Left ventricle myocardium superior (tissue), 1 donor: Measurements from ENCODE around the gene ST3GAL3. TPM values are rescaled to one million over a fixed set of nuclear protein-coding genes. Genes with fewer than 3 reads are reported as not detected.
A peak's percentile ranks its signal among the peaks of the same experiment; 100 is the strongest.

Experiments
- ATAC-seq: fragments of 200-7000 bp; cut with Tn5 transposase; one replicate; pipeline ENCODE4 v1.9.1; 2020; ENCODE audit warnings: mild to moderate bottlenecking, moderate library complexity
- DNase-seq: peaks from one replicate; pipeline ENCODE4 v3.0.0-alpha.2; 2020
- intact Hi-C: fragments of 100-400 bp; cut with micrococcal nuclease; formaldehyde crosslinking; loops from one replicate; pipeline ENCODE4 v1.11.0; 2022
- microRNA-seq: library from miRNA; unstranded; fragments of <30 nt; microRNA quantifications from one replicate; pipeline ENCODE4 v1.2.0, GENCODE V29; 2020; ENCODE audit warnings: borderline number of aligned reads
- total RNA-seq: library from RNA; stranded (reverse); fragmentation: NEBNext Ultra II Directional; extraction: Animal tissue kit (Norgen Biotek cat#: 25700); gene quantifications from one replicate; pipeline ENCODE4 v1.2.1, GENCODE V29; 2021
- donor health status: DM: no; HTN: yes; CAD: no; lungs with severe emphysema.

ST3GAL3 gene
- total RNA-seq, 1 donor from 2014 or later: 24.7 TPM

DNA sequence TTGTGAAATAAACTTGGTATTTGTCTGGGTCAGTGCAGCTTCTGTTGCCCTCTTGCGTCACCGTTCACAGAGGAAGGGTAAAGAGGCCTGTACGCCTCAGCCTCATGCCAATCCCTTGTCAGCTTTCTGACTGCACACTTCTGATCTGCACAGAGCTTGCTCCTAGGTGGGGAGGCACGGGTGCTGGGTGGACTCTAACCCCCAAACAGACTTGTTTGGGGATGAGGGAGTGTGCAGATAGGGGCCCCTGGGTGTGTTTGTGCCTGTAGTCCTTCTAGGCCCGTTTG is 270.9 kb downstream of the ST3GAL3 start:
- intact Hi-C loops: no loop called here
- no peak for ATAC-seq
- no peak for DNase-seq

DNA sequence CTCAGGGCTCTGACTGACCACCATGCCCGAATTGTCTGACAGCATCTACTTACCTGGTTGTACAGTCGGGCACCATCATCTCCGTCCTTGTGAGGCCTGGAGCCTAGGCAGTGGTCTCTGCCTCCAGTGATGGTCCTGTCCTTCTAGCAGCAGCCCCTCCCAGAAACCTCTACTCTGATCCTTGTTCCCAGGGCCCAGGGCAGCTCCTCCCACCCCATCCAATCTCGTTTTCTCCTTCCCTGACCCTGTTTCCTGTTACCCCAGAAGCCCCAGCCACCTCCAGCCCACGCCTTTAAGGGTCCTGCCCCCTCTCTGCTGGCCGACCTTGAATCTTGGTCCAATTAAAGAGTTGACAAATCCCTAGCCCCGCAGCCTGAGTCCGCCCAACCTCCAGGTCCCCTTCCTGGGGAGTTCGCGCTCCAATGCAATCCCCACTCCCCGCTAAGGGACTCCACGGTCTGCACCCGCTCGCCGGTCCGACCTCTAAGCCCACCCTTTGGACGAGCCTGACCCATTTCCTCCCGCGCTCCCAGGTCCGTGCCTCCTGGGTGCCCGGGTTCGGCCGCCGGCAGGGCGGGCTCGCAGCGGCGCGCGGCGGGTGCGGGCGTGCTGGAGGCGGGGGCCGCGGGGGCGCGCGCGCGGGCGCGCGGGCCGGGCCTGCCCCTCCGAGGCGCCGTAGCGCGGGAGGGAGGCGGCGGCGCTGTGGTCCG is 271.4 kb downstream of the ST3GAL3 start, which contains the start of gene B4GALT2:
B4GALT2 (plus strand) TSS at position 660 of the 710 bp plus-strand sequence. CDS start 1,951 bp downstream, outside the sequence.
- ATAC-seq: peak; percentile 3
- peak; percentile 76 for DNase-seq

DNA sequence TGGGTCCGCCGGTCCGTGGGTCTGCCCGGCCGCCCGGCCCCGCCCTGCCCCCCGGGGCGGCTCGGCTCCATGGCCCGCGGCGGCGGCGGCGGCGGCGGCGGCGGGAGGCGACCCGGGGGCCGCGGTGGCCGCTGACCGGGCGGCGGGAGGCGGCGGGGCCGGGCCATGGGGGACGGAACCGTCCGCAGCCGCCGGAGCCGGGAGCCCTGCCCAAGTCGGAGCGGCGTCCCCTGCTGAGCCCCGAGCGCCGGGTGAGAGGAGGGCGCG is 271.9 kb downstream of the ST3GAL3 start:
- intact Hi-C loops: no loop called here
- DNase-seq (no peak), ATAC-seq (no peak)

More for the DNA sequence above, 271.4 kb downstream of the ST3GAL3 start, which contains the start of gene B4GALT2:
- intact Hi-C loops: no loop called here

- intact Hi-C loops: no loop called here
- DNase-seq (peak; percentile 66), ATAC-seq (peak; percentile 16)
These were observed 272.4 kb downstream of the ST3GAL3 start for GRCh38 chr1:43979528-43980254.

DNA sequence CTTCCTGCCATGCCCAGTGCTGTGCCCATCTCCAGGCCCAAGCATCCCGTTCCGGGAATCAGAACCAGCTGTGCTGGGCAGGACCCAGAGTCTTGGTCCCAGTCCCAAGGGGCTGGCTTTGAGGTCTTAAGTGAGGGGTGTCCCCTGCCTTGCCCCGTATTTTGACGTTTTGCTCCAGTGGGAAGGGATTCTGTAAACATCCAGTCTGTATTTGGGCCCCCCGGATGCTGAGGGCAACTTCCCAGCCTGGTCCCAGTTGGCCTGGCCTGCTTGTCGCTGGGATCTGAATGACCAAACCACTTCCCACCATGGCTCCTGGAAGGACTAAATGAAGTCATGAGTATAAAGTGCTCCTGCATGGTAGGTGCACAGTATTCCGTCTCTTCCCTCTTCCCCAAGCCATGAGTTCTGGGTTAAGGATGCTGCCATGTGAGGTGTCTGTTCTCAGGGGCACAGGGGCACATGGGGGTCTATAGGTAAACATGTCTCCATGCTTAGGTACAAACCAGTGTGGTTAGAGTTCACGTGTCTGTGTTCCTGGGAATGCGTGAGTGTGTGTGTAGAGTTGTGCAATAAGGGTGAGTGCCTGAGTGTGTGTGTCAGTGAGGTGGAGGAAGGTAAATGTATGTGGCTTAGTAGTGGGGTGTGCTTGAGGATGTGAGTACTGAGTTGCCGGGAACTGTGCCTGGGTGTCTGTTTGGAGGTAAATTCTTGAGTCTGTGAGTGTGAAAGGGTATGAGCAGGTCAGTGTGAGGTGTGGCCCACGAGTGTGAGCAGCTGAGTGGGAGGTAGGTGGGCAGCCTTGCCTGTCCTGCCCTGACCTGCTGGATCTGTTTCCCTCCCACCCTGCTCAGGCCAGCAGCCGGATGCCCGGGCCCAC is 273.2 kb downstream of the ST3GAL3 start:
- ATAC-seq (no peak), DNase-seq (no peak)
- intact Hi-C loops: no loop called here

Small RNAs within 50 kb of the gene (microRNA-seq; reads per million reads assigned to microRNA genes)
- gene MIR6079: not detected

Other genes with a start within 250 kb of the ST3GAL3 start
- 7.0 TPM for gene PTPRF, start 176.7 kb upstream of the ST3GAL3 start, total RNA-seq
- gene KDM4A, start 57.4 kb upstream of the ST3GAL3 start, total RNA-seq: 17.5 TPM
- gene ARTN, start 226.3 kb downstream of the ST3GAL3 start, total RNA-seq: not detected
- gene IPO13, start 239.4 kb downstream of the ST3GAL3 start, total RNA-seq: 60.0 TPM